Duodenal mucosa (tissue), 2 donors: ENCODE data around the gene XYLT1.

ENCODE experiments used
- H3K27ac ChIP-seq: one replicate; pipeline ENCODE4 v1.7.0; 2013; ENCODE audit warnings: low read depth, low read length
- H3K27me3 ChIP-seq, 2 donors: one replicate each; pipeline ENCODE4 v1.7.0; 2013; ENCODE audit warnings: low read length in 2 of 2, control low read depth in 1 of 2; ENCODE audit not compliant: insufficient read depth in 2 of 2, control insufficient read depth in 1 of 2
- H3K36me3 ChIP-seq, 2 donors: one replicate each; pipeline ENCODE4 v1.7.0; 2013; ENCODE audit warnings: low read length in 2 of 2, control low read depth in 1 of 2; ENCODE audit not compliant: insufficient read depth in 2 of 2, control insufficient read depth in 1 of 2
- H3K4me1 ChIP-seq, 2 donors: one replicate each; pipeline ENCODE4 v1.7.0; 2013; ENCODE audit warnings: low read length in 2 of 2, control low read depth in 1 of 2; ENCODE audit not compliant: insufficient read depth in 2 of 2, control insufficient read depth in 1 of 2
- H3K4me3 ChIP-seq, 2 donors: one replicate each; pipeline ENCODE4 v1.7.0; 2013; ENCODE audit warnings: low read length in 2 of 2, low read depth in 1 of 2
- H3K9ac ChIP-seq, 2 donors: one replicate each; pipeline ENCODE4 v1.7.0; 2013; ENCODE audit warnings: low read length in 2 of 2, low read depth in 1 of 2
- H3K9me3 ChIP-seq, 2 donors: one replicate each; pipeline ENCODE4 v1.7.0; 2013; ENCODE audit warnings: low read length in 2 of 2, control low read depth in 1 of 2; ENCODE audit not compliant: control insufficient read depth in 1 of 2

Gene XYLT1

GRCh38 chr16:17362946-17363345 lies 107.8 kb downstream of the XYLT1 start:
- Histone ChIP-seq H3K4me3 (no peak overlapping the region), H3K9ac (no peak overlapping the region), H3K36me3 (no peaks in the 10 kb centered on the region), H3K27me3 (no peaks in the 10 kb centered on the region), H3K27ac (no peak overlapping the region), H3K9me3 (no peaks in the 10 kb centered on the region), H3K4me1 (peaks cover 35 to 41% of the 10 kb centered on the region in 2 donors)

GRCh38 chr16:17362183-17362582 lies 108.6 kb downstream of the XYLT1 start:
- H3K27me3 ChIP-seq, result no peaks in the 10 kb centered on the region
- H3K4me3 ChIP-seq, result no peak overlapping the region
- peaks cover 30 to 40% of the 10 kb centered on the region in 2 donors for H3K4me1 ChIP-seq
- H3K27ac ChIP-seq, result no peak overlapping the region
- peaks cover 0 to 6% of the 10 kb centered on the region in 2 donors for H3K36me3 ChIP-seq
- H3K9ac ChIP-seq, result no peak overlapping the region
- H3K9me3 ChIP-seq, result no peaks in the 10 kb centered on the region

GRCh38 chr16:17360693-17361122 lies 110.1 kb downstream of the XYLT1 start:
- peaks cover 0 to 6% of the 10 kb centered on the region in 2 donors for H3K36me3 ChIP-seq
- no peak overlapping the region for H3K9ac ChIP-seq
- no peaks in the 10 kb centered on the region for H3K27me3 ChIP-seq
- H3K4me3 ChIP-seq, result no peak overlapping the region
- H3K27ac ChIP-seq, result no peak overlapping the region
- H3K4me1 ChIP-seq, result peaks cover 32 to 42% of the 10 kb centered on the region in 2 donors
- no peaks in the 10 kb centered on the region for H3K9me3 ChIP-seq

- H3K36me3 ChIP-seq, result peaks cover 0 to 8% of the 10 kb centered on the region in 2 donors
- peaks cover 27 to 40% of the 10 kb centered on the region in 2 donors for H3K4me1 ChIP-seq
Measured at GRCh38 chr16:17359788-17360390, 110.9 kb downstream of the XYLT1 start.

GRCh38 chr16:17358846-17359245 lies 111.9 kb downstream of the XYLT1 start:
- no peak overlapping the region for H3K4me3 ChIP-seq
- no peak overlapping the region for H3K27ac ChIP-seq
- no peak overlapping the region for H3K9ac ChIP-seq
- H3K27me3 ChIP-seq, result no peaks in the 10 kb centered on the region
- no peaks in the 10 kb centered on the region for H3K9me3 ChIP-seq
- peaks cover 27 to 34% of the 10 kb centered on the region in 2 donors for H3K4me1 ChIP-seq
- peaks cover 0 to 11% of the 10 kb centered on the region in 2 donors for H3K36me3 ChIP-seq

More at GRCh38 chr16:17359788-17360390, 110.9 kb downstream of the XYLT1 start:
- no peak overlapping the region for H3K4me3 ChIP-seq
- no peak overlapping the region for H3K27ac ChIP-seq
- H3K9ac ChIP-seq, result no peak overlapping the region
- no peaks in the 10 kb centered on the region for H3K27me3 ChIP-seq
- no peaks in the 10 kb centered on the region for H3K9me3 ChIP-seq

- no peak overlapping the region for H3K4me3 ChIP-seq
- no peak overlapping the region for H3K27ac ChIP-seq
- H3K27me3 ChIP-seq, result no peaks in the 10 kb centered on the region
- H3K4me1 ChIP-seq, result peaks cover 27 to 34% of the 10 kb centered on the region in 2 donors
- H3K36me3 ChIP-seq, result peaks cover 0 to 11% of the 10 kb centered on the region in 2 donors
- no peak overlapping the region for H3K9ac ChIP-seq
- H3K9me3 ChIP-seq, result no peaks in the 10 kb centered on the region
Measured at GRCh38 chr16:17358355-17358754, 112.4 kb downstream of the XYLT1 start.

- Histone ChIP-seq H3K9ac (no peak overlapping the region), H3K4me1 (peaks cover 24 to 33% of the 10 kb centered on the region in 2 donors)
Measured at GRCh38 chr16:17357307-17358062, 113.3 kb downstream of the XYLT1 start.

GRCh38 chr16:17356243-17356933 lies 114.4 kb downstream of the XYLT1 start:
- no peak overlapping the region for H3K27ac ChIP-seq
- H3K9ac ChIP-seq, result peak overlapping the region in 1 of 2 donors; percentile 8
- peaks cover 0 to 11% of the 10 kb centered on the region in 2 donors for H3K36me3 ChIP-seq
- H3K9me3 ChIP-seq, result no peaks in the 10 kb centered on the region
- no peaks in the 10 kb centered on the region for H3K27me3 ChIP-seq
- no peak overlapping the region for H3K4me3 ChIP-seq
- H3K4me1 ChIP-seq, result peaks cover 24 to 30% of the 10 kb centered on the region in 2 donors

More at GRCh38 chr16:17357307-17358062, 113.3 kb downstream of the XYLT1 start:
- Histone ChIP-seq H3K27ac (no peak overlapping the region), H3K27me3 (no peaks in the 10 kb centered on the region), H3K9me3 (no peaks in the 10 kb centered on the region), H3K36me3 (peaks cover 0 to 11% of the 10 kb centered on the region in 2 donors), H3K4me3 (no peak overlapping the region)

GRCh38 chr16:17354685-17355084 lies 116.1 kb downstream of the XYLT1 start:
- Histone ChIP-seq H3K27me3 (no peaks in the 10 kb centered on the region), H3K9ac (no peak overlapping the region), H3K4me3 (no peak overlapping the region), H3K36me3 (peaks cover 0 to 11% of the 10 kb centered on the region in 2 donors), H3K27ac (no peak overlapping the region), H3K4me1 (peaks cover 17 to 22% of the 10 kb centered on the region in 2 donors), H3K9me3 (no peaks in the 10 kb centered on the region)

GRCh38 chr16:17354141-17354601 lies 116.6 kb downstream of the XYLT1 start:
- Histone ChIP-seq H3K9me3 (no peaks in the 10 kb centered on the region), H3K36me3 (peaks cover 0 to 11% of the 10 kb centered on the region in 2 donors), H3K27ac (no peak overlapping the region), H3K4me3 (no peak overlapping the region), H3K4me1 (peaks cover 12 to 17% of the 10 kb centered on the region in 2 donors), H3K9ac (no peak overlapping the region), H3K27me3 (no peaks in the 10 kb centered on the region)
